NCI-H1694 treated with DMSO at 0.1 percent for 48 hours (cell line): ENCODE results near the gene NBR1.
"Not testable (repeated sequence)": the region's sequence is repeated elsewhere in the genome, so short reads cannot be mapped to it uniquely, and the experiment has no call there.

Source experiments
- DNase-seq: peaks from one replicate; lab custom pipeline; 2025; lab: John Stamatoyannopoulos, UW

The NBR1 gene

DNA sequence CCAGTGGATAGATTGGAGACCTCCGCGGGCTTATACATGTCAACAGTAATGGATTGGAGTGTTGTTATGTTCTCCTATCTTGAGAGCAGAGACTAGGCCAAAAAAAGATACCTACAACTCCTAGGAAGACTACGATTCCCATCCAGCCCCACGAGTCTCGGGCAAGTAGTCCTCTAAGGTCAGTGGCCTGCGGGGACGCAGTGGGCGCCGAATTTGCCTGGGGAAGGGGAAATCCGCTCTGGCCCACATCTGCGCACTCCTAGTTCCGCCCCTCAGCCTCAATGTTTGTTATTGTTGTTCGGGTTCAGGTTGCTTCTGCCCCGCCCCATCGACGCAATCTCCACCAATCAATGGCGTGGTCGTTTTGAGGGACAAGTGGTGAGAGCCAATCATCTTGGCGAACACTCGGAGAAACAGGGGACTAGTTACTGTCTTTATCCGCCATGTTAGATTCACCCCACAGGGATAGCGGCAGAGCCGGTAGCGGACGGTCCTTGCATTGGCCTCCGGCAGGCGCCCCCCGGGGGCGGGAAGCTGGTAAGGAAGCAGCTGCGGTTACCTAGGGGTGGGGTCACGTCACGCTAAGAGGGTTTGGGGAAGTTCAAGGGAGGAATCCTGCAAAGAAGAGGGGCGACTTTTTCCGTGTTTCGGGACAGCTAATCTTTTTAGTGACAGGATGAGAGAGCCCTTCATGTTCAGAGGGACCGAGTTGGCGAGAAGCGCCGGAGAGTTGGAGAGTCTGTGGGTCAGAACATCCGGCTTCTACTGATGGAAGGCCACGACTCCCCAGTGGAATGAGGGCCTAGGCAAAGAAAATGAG is at the start of gene NBR1:
Gene NBR1, plus strand, starts transcription at position 449 of the 820 bp plus-strand sequence. CDS start 4,586 bp downstream, outside the sequence.
- peak; percentile 98 for DNase-seq

GRCh38 chr17:43125133-43125966 is 45.7 kb upstream of the NBR1 start, which contains the start of gene BRCA1:
Gene BRCA1 (minus strand): TSS chr17:43125364. CDS start chr17:43124096, 1,268 bp downstream.
- DNase-seq: peak; percentile 99

DNA sequence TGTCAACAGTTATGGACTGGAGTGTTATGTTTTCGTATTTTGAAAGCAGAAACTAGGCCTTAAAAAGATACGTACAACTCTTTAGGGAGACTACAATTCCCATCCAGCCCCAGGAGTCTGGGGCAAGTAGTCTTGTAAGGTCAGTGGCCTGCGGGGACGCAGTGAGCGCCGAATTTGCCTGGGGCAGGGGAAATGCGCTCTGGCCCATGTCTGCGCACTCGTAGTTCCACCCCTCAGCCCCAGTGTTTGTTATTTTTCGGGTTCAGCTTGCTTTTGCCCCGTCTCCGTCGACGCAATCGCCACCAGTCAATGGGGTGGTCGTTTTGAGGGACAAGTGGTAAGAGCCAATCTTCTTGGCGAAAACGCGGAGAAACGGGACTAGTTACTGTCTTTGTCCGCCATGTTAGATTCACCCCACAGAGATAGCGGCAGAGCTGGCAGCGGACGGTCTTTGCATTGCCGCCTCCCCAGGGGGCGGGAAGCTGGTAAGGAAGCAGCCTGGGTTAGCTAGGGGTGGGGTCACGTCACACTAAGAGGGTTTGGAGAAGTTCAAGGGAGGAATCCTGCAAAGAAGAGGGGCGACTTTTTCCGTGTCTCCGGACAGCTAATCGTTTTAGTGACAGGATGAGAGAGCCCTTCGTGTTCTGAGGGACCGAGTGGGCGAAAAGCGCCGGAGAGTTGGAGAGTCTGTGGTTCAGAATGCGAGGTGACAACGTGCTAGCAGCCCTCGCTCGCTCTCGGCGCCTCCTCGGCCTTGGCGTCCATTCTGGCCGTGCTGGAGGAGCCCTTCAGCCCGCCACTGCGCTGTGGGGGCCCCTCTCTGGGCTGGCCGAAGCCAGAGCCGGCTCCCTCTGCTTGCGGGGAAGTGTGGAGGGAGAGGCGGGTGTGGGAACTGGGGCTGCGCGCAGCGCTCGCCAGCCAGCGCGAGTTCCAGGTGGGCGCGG is 44.8 kb upstream of the NBR1 start:
- DNase-seq: no peak

DNA sequence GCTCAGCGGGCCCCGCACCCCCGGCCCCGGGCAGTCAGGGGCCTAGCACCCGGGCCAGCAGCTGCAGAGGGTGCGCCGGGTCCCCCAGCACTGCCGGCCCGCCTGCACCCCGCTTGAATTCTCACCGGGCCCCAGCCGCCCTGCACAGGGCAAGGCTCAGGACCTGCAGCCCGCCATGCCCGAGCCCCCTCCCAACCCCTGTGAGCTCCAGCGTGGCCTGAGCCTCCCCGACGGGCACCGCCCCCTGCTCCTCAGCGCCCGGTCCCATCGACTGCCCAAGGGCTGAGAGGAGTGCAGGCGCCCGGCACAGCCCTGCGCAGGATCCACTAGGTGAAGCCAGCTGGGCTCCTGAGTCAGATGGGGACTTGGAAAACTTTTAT is 44.1 kb upstream of the NBR1 start:
- no peak for DNase-seq

DNA sequence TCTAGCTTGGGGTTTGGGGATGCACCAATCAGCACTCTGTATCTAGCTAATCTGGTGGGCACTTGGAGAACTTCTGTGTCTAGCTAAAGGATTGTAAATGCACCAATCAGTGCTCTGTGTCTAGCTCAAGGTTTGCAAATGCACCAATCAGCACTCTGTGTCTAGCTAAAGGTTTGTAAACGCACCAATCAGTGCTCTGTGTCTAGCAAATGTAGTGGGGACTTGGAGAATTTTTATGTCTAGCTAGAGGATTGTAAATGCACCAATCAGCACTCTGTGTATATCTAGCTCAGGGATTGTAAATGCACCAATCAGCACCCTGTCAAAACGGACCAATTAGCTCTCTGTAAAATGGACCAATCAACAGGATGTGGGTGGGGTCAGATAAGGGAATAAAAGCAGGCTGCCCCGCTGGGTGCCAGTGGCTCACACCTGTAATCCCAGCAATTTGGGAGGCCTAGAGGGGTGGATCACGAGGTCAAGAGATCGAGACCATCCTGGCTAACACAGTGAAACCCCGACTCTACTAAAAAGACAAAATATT is 43.6 kb upstream of the NBR1 start:
- not testable (repeated sequence) for DNase-seq

DNA sequence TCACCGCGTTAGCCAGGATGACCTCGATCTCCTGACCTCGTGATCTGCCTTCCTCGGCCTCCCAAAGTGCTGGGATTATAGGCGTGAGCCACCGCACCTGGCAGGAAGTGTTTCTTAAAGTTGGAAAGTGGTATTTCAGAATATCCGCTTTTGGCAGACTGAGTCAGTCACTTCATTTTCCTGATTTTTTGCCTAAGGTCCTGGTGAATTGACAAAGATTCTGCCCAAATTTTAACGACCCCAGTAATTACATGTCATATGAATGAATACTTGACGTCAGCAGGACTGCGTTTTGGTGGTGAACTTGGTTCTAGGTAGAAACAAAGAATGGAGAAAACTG is 41.4 kb upstream of the NBR1 start:
- no peak for DNase-seq

DNA sequence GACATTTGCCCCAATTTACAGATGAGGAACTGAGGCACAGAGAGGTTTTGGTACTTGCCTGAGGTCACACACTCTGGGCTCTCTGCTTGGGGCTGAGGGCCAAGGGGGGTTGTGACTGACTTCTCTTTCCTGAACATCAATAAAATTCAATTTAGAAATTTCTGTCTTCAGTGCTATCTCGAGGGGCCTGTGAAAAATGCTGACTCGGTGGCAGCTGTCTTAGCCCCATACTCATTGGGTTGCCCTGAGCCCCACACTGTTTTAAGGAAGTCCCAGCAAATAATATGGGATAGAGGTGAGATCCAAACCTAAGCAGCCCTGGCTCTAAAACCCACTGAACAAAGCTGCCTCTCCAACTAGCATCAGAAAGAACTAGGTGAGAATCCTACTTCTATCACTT is 38.9 kb upstream of the NBR1 start:
- no peak for DNase-seq

DNA sequence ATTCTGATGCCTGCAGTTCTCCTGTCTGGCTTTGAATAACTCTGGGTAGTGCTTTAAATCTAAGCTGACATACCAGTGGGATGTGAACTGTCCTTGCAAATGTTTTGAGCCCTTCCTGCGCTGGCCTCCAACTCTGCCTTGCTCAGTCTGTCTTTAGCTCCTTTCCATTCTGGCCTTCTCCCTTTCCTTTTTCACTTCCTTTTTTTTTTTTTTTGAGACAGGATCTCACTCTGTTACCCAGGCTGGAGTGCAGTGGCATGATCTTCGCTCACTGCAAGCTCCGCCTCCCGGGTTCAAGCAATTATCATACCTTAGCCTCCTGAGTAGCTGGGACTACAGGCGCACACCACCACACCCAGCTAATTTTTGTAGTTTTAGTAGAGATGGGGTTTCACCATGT is 37.6 kb upstream of the NBR1 start:
- DNase-seq: not testable (repeated sequence)

GRCh38 chr17:43134774-43135453 is 36.1 kb upstream of the NBR1 start:
- DNase-seq: no peak

DNA sequence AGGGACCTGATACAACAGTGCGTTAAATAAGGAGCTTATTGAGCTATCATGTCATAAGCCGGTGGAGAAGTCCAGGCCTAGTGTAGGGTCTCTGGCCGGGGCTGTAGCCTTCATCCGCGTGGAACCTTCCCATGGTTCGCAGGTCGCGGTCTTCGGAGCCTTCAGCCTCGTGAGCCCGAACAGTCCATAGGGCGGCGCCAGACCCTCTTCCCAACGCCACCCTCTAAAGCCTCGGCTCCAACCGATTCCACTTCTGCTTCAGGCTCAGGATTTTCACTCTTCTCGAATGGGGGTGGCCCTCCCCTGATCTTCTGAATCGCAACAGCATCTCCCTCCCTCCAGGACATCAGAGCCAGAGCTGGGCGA is 35.6 kb upstream of the NBR1 start:
- DNase-seq: no peak

- DNase-seq: not testable (repeated sequence)
These were observed 34.4 kb upstream of the NBR1 start for GRCh38 chr17:43136574-43136973.

GRCh38 chr17:43138531-43138930 is 32.5 kb upstream of the NBR1 start:
- DNase-seq: not testable (repeated sequence)

- DNase-seq: no peak
These were observed 30.4 kb upstream of the NBR1 start for GRCh38 chr17:43140396-43141332.

DNA sequence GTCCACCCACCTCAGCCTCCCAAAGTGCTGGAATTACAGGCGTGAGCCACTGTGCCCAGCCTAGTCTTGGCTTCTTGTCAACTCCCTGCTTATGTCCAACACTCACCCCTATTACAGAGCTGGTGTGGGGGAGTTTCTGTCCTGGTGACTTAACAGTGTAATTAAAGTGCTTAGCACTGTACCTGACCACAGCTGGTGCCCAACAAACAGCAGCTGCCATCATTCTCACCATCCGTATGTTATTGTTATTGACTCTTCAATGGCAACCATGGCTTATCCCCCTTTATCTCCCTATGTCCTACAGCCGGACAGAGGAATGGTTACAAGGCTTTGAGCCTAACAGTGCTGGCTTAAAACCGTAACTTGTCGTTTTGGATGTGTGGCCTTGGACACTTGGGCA is 28.9 kb upstream of the NBR1 start:
- DNase-seq: no peak

DNA sequence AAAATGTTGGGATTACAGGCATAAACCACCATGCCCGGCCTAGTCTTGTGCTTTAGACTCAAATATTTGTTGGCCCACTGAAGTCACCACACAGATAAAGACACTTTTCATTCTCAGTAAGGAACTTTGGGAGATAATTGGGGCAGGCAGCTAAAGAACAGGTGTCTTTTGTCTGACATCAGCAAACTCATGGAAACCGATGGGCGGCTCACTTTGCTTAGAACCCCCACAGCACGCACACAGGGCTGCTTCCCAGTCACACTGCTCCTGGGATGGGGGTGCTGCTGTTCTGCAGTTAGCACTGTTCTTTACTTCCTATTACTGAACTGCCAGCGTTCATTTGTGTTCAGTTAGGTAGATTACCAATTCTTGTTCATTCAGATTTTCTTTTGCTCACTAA is 27.8 kb upstream of the NBR1 start:
- no peak for DNase-seq

- DNase-seq: no peak
These were observed 24.4 kb upstream of the NBR1 start for GRCh38 chr17:43146649-43147048.

- DNase-seq: no peak
These were observed 19.0 kb upstream of the NBR1 start for GRCh38 chr17:43151880-43152456.

DNA sequence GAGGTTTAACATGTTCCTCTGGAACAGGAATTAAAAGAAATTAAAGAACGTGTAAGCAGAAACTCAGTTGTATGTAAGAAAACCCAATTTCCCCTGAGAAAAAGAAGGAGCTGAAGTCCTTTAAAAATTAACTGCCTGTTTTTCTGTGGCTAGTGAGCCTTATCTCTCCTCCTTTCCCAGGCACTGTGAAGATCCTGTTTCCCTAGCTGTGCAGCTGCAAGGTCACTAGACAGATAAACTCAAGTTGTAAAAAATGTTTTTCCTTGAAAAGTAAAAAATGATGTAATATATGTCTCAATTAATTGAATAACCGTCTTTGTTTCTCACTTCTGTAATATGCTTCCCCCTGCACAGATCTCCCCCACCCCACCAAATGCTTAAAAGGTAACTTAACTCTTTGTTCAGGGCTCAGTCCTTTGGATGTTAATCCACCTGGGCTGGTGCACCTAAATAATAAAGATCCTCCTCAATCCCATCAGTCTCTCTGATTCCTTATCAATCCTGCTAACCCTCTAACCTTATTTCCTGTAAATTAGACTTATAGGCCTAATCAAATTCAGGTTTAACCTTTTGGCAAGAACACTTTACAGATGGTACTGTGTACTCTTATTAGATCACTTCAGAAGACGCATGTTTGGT is 17.7 kb upstream of the NBR1 start:
- not testable (repeated sequence) for DNase-seq

- DNase-seq: no peak
These were observed 15.3 kb upstream of the NBR1 start for GRCh38 chr17:43155666-43156065.
